WTC11 (cell line): Measurements from ENCODE around the gene L1CAM.

Source experiments
- CTCF ChIP-seq: fragments of 200-600 bp; IDR thresholded peaks from 2 replicates; pipeline ENCODE4 v1.8.0; 2022; ENCODE audit warnings: antibody characterized with exemption
- FOXJ3 ChIP-seq: sonication (generic); formaldehyde crosslinking; IDR thresholded peaks from 2 replicates; pipeline ENCODE4 v1.9.0; 2021; ENCODE audit warnings: missing genetic modification reagents, mild to moderate bottlenecking, borderline replicate concordance
- GRHL2 ChIP-seq: fragments of 250-450 bp; sonication (Bioruptor Pico); IDR thresholded peaks from 2 replicates; pipeline ENCODE4 v1.8.0; 2022; ENCODE audit warnings: mild to moderate bottlenecking, moderate library complexity; ENCODE audit not compliant: insufficient replicate concordance, severe bottlenecking
- JUN ChIP-seq: sonication (generic); formaldehyde crosslinking; IDR thresholded peaks from 2 replicates; pipeline ENCODE4 v1.8.0; 2023; ENCODE audit warnings: mild to moderate bottlenecking, missing genetic modification reagents
- NFYB ChIP-seq: sonication (generic); formaldehyde crosslinking; conservative IDR thresholded peaks from 2 replicates; pipeline ENCODE4 v1.8.0; 2022; ENCODE audit warnings: low read depth, missing genetic modification reagents
- NR1H2 ChIP-seq: sonication (generic); formaldehyde crosslinking; IDR thresholded peaks from 2 replicates; pipeline ENCODE4 v1.9.0; 2021; ENCODE audit warnings: mild to moderate bottlenecking, moderate library complexity, missing genetic modification reagents
- SP1 ChIP-seq: sonication (generic); formaldehyde crosslinking; conservative IDR thresholded peaks from 2 replicates; pipeline ENCODE4 v1.8.1; 2022; ENCODE audit warnings: missing genetic modification reagents
- STAT6 ChIP-seq: sonication (generic); formaldehyde crosslinking; conservative IDR thresholded peaks from 2 replicates; pipeline ENCODE4 v1.8.1; 2023; ENCODE audit warnings: mild to moderate bottlenecking, low read depth, missing genetic modification reagents, moderate library complexity
- ZNF232 ChIP-seq: sonication (generic); formaldehyde crosslinking; IDR thresholded peaks from 2 replicates; pipeline ENCODE4 v1.8.0; 2022; ENCODE audit warnings: mild to moderate bottlenecking, missing genetic modification reagents
- ZNF396 ChIP-seq: fragments of 250-450 bp; sonication (Bioruptor Pico); IDR thresholded peaks from 2 replicates; pipeline ENCODE4 v1.8.0; 2021; ENCODE audit warnings: mild to moderate bottlenecking, moderate library complexity, borderline replicate concordance
- TF ChIP-seq, protein P1 (sequence below): sonication (generic); formaldehyde crosslinking; IDR thresholded peaks from 2 replicates; pipeline ENCODE4 v1.8.1; 2023; ENCODE audit warnings: mild to moderate bottlenecking, missing genetic modification reagents, moderate library complexity
- TF ChIP-seq, protein P2 (sequence below): fragments of 250-450 bp; sonication (Bioruptor Pico); IDR thresholded peaks from 2 replicates; pipeline ENCODE4 v1.9.0; 2021; ENCODE audit warnings: mild to moderate bottlenecking, borderline replicate concordance

DNA sequence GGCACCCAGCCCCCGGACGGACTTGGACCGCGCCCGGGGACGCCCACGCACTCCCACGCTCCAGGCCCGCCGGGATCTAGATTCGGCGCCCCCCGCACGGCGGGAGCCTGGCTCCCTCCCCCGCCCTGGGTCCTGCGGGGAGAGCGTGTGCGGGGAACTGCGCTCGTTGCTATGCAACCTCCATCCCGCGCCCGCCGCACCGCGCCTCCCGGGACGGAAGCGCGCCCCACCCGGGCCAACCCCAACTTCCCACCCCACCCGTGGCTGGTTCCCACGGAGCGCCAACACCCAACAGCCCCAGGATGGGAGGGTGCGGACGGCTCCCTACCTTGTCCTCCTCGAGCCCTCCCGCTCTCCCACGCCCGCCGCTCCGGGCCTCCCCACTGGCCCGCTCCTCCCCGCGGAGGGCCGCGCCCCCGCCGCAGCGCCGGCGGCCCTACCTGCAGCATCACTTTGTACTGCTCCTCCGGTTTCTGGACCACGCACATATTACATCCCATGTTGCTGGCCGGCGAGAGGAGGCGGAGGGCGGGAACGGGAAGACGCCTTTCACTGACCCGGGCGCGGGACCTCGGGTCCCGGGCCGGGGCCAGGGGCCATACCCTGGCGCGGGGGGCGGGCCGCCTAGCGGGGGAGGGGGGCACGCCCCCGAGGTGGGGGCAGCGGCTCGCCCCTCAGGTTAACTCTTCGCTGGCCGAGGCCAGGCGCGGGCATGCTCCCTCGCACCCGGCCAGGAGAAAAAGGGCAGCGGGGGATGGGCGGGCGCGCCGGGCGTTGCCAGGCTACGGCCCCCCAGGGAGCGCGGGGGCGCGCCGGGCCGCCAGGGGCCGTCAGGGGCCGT is 56.0 kb downstream of the L1CAM start, which contains the start of gene PDZD4:
- TF ChIP-seq CTCF (no peak), STAT6 (CRISPR knock-in tag) (no peak), NR1H2 (CRISPR knock-in tag) (no peak), SP1 (CRISPR knock-in tag) (no peak), NFYB (CRISPR knock-in tag) (no peak; the same call in 1 of the 2 replicates), JUN (CRISPR knock-in tag) (no peak), GRHL2 (CRISPR knock-in tag) (no peak), FOXJ3 (no peak), ZNF396 (no peak), ZNF232 (no peak)
- TF ChIP-seq, protein P1, sequence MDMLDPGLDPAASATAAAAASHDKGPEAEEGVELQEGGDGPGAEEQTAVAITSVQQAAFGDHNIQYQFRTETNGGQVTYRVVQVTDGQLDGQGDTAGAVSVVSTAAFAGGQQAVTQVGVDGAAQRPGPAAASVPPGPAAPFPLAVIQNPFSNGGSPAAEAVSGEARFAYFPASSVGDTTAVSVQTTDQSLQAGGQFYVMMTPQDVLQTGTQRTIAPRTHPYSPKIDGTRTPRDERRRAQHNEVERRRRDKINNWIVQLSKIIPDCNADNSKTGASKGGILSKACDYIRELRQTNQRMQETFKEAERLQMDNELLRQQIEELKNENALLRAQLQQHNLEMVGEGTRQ (CRISPR knock-in tag): no peak
- TF ChIP-seq, protein P2, sequence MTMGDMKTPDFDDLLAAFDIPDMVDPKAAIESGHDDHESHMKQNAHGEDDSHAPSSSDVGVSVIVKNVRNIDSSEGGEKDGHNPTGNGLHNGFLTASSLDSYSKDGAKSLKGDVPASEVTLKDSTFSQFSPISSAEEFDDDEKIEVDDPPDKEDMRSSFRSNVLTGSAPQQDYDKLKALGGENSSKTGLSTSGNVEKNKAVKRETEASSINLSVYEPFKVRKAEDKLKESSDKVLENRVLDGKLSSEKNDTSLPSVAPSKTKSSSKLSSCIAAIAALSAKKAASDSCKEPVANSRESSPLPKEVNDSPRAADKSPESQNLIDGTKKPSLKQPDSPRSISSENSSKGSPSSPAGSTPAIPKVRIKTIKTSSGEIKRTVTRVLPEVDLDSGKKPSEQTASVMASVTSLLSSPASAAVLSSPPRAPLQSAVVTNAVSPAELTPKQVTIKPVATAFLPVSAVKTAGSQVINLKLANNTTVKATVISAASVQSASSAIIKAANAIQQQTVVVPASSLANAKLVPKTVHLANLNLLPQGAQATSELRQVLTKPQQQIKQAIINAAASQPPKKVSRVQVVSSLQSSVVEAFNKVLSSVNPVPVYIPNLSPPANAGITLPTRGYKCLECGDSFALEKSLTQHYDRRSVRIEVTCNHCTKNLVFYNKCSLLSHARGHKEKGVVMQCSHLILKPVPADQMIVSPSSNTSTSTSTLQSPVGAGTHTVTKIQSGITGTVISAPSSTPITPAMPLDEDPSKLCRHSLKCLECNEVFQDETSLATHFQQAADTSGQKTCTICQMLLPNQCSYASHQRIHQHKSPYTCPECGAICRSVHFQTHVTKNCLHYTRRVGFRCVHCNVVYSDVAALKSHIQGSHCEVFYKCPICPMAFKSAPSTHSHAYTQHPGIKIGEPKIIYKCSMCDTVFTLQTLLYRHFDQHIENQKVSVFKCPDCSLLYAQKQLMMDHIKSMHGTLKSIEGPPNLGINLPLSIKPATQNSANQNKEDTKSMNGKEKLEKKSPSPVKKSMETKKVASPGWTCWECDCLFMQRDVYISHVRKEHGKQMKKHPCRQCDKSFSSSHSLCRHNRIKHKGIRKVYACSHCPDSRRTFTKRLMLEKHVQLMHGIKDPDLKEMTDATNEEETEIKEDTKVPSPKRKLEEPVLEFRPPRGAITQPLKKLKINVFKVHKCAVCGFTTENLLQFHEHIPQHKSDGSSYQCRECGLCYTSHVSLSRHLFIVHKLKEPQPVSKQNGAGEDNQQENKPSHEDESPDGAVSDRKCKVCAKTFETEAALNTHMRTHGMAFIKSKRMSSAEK (CRISPR knock-in tag): no peak
